HepG2 (cell line): Measurements from ENCODE around the gene CDH23. TPM values are rescaled to one million over a fixed set of nuclear protein-coding genes. Genes with fewer than 3 reads are reported as not detected.

ENCODE experiments used
- EEA1 ChIP-seq: sonication (generic); formaldehyde crosslinking; IDR thresholded peaks from 2 replicates; pipeline ENCODE4 v1.5.1; 2020; ENCODE audit warnings: mild to moderate bottlenecking, missing genetic modification reagents, borderline replicate concordance
- ERF ChIP-seq: IDR thresholded peaks from 2 replicates; pipeline ENCODE4 v1.6.1; 2018; ENCODE audit warnings: missing biosample characterization, missing genetic modification reagents
- HMG20B ChIP-seq: conservative IDR thresholded peaks from 2 replicates; pipeline ENCODE4 v1.6.1; 2016; ENCODE audit warnings: missing genetic modification reagents, missing compliant biosample characterization
- HOXA3 ChIP-seq: sonication (generic); formaldehyde crosslinking; IDR thresholded peaks from 2 replicates; pipeline ENCODE4 v1.5.0; 2020; ENCODE audit warnings: missing genetic modification reagents
- ISX ChIP-seq: sonication (generic); formaldehyde crosslinking; conservative IDR thresholded peaks from 2 replicates; pipeline ENCODE4 v1.5.0; 2020; ENCODE audit warnings: missing genetic modification reagents
- NPAS2 ChIP-seq: sonication (generic); formaldehyde crosslinking; IDR thresholded peaks from 2 replicates; pipeline ENCODE4 v1.8.0; 2022; ENCODE audit warnings: mild to moderate bottlenecking, missing genetic modification reagents, borderline replicate concordance
- PAF1 ChIP-seq: IDR thresholded peaks from 2 replicates; pipeline ENCODE4 v1.6.1; 2016; ENCODE audit warnings: missing genetic modification reagents, missing compliant biosample characterization
- SALL2 ChIP-seq: sonication (generic); formaldehyde crosslinking; IDR thresholded peaks from 2 replicates; pipeline ENCODE4 v1.8.1; 2023; ENCODE audit warnings: mild to moderate bottlenecking, missing genetic modification reagents, inconsistent platforms
- SIN3A ChIP-seq: IDR thresholded peaks from 2 replicates; pipeline ENCODE4 v1.6.1; 2011; ENCODE audit warnings: low read depth, mild to moderate bottlenecking, control low read depth, low read length, borderline replicate concordance
- SSRP1 ChIP-seq: IDR thresholded peaks from 2 replicates; pipeline ENCODE4 v1.6.1; 2016; ENCODE audit warnings: control low read depth
- STAT5B ChIP-seq: sonication (generic); formaldehyde crosslinking; IDR thresholded peaks from 2 replicates; pipeline ENCODE4 v1.4.0; 2020; ENCODE audit warnings: missing genetic modification reagents
- SYNCRIP ChIP-seq: fragments of 200-400 bp; formaldehyde crosslinking; IDR thresholded peaks from 2 replicates; pipeline ENCODE4 v1.6.1; 2018; ENCODE audit warnings: mild to moderate bottlenecking, low read depth, low read length; ENCODE audit not compliant: insufficient read depth
- ZBTB20 ChIP-seq: sonication (generic); formaldehyde crosslinking; IDR thresholded peaks from 2 replicates; pipeline ENCODE4 v1.8.1; 2023; ENCODE audit warnings: missing genetic modification reagents, low read depth, mild to moderate bottlenecking, borderline replicate concordance
- ZFP37 ChIP-seq: sonication (generic); formaldehyde crosslinking; IDR thresholded peaks from 2 replicates; pipeline ENCODE4 v1.4.0; 2020; ENCODE audit warnings: missing genetic modification reagents, borderline replicate concordance
- ZFYVE20 ChIP-seq: sonication (generic); formaldehyde crosslinking; IDR thresholded peaks from 2 replicates; pipeline ENCODE4 v1.8.0; 2023; ENCODE audit warnings: low read depth, mild to moderate bottlenecking, moderate library complexity, missing genetic modification reagents, borderline replicate concordance
- ZNF121 ChIP-seq: sonication (generic); formaldehyde crosslinking; IDR thresholded peaks from 2 replicates; pipeline ENCODE4 v1.5.0; 2020; ENCODE audit warnings: mild to moderate bottlenecking, missing genetic modification reagents
- ZNF160 ChIP-seq: sonication (generic); formaldehyde crosslinking; IDR thresholded peaks from 2 replicates; pipeline ENCODE4 v1.8.0; 2022; ENCODE audit warnings: mild to moderate bottlenecking, inconsistent platforms, missing genetic modification reagents
- ZNF430 ChIP-seq: sonication (generic); formaldehyde crosslinking; IDR thresholded peaks from 2 replicates; pipeline ENCODE4 v1.9.0; 2021; ENCODE audit warnings: mild to moderate bottlenecking, missing genetic modification reagents
- ZNF878 ChIP-seq: sonication (generic); formaldehyde crosslinking; IDR thresholded peaks from 2 replicates; pipeline ENCODE4 v1.8.1; 2023; ENCODE audit warnings: mild to moderate bottlenecking, missing genetic modification reagents, moderate library complexity
- polyA plus RNA-seq, 8 experiments: library from polyadenylated mRNA; depleted of rRNA in 3 of 8; stranded (reverse) in 7 of 8; unstranded in 1 of 8; fragments of >200 nt; fragmentation: Illumina TruSeq in 4 of 8; extraction: Trizol in 4 of 8; gene quantifications; 2 replicates each; pipeline versions ENCODE4 v1.2.1 to v1.2.3, GENCODE V29; 2011 to 2016; ENCODE audit warnings: low read depth in 4 of 8, missing spikeins in 1 of 8, mixed read lengths in 1 of 8; ENCODE audit not compliant: insufficient read depth in 1 of 8
- total RNA-seq, 5 experiments: library from RNA; depleted of rRNA; stranded (reverse); fragments of >200 nt; fragmentation: Illumina TruSeq; extraction: Trizol; gene quantifications; 2 replicates each; pipeline ENCODE4 v1.2.3, GENCODE V29; 2016; ENCODE audit warnings: low read depth in 1 of 5
- TF ChIP-seq, protein P1 (sequence below): sonication (generic); formaldehyde crosslinking; IDR thresholded peaks from 2 replicates; pipeline ENCODE4 v1.4.0; 2020; ENCODE audit warnings: missing genetic modification reagents
- TF ChIP-seq, protein P2 (sequence below): sonication (generic); formaldehyde crosslinking; IDR thresholded peaks from 2 replicates; pipeline ENCODE4 v1.4.0; 2020; ENCODE audit warnings: mild to moderate bottlenecking, low read depth, missing genetic modification reagents
- TF ChIP-seq, protein P3 (sequence below): IDR thresholded peaks from 2 replicates; pipeline ENCODE4 v1.6.1; 2012; ENCODE audit warnings: low read depth, low read length, improper control_type of control experiment
- TF ChIP-seq, protein P4 (sequence below): sonication (generic); formaldehyde crosslinking; IDR thresholded peaks from 2 replicates; pipeline ENCODE4 v1.8.1; 2022; ENCODE audit warnings: low read depth, mild to moderate bottlenecking, missing genetic modification reagents

CDH23 gene
- total and polyA plus RNA-seq, 2 of the 13 experiments (the other 11 are each of a cell fraction or from before 2014, with no cell fraction given): 0.13 TPM; not detected in 1

DNA sequence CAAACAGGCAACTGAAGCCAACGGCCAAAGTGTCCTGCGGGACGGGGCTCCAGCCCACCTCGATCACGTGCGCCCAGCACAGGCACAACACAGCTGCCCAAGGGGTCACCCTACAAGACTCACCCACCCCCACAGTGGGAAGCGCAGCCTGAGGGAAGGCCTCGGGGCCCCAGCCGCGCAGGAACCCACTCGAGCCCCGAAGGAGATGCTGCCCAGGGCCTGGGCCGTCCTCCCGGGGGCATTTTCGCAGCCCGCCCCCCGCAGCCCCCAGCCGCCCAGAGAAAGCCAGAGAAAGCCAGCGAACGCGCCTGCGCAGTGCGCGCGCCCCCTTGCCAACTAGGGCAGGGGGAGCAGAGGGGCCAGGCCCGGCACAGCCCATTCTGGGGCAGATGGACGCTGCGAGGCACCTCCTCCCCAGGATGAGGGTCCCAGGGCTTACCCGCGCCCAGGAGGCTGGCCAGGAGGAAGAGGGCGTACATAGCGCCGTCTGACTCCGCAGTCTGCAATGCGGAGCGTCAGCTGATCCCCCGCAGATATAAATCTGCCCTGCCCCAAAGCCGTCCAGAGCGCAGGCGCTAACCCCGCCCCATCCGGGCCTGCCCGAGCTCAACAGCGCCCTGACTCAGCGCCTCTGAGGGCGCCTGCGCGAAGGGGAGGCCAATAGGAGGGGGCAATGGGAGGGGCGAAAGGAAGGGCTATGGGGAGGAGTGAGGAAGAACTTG, 454.2 kb downstream of the CDH23 start, which contains the start of gene PSAP (continued):
- TF ChIP-seq, protein P1, sequence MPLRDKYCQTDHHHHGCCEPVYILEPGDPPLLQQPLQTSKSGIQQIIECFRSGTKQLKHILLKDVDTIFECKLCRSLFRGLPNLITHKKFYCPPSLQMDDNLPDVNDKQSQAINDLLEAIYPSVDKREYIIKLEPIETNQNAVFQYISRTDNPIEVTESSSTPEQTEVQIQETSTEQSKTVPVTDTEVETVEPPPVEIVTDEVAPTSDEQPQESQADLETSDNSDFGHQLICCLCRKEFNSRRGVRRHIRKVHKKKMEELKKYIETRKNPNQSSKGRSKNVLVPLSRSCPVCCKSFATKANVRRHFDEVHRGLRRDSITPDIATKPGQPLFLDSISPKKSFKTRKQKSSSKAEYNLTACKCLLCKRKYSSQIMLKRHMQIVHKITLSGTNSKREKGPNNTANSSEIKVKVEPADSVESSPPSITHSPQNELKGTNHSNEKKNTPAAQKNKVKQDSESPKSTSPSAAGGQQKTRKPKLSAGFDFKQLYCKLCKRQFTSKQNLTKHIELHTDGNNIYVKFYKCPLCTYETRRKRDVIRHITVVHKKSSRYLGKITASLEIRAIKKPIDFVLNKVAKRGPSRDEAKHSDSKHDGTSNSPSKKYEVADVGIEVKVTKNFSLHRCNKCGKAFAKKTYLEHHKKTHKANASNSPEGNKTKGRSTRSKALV (CRISPR knock-in tag): no peak
- TF ChIP-seq, protein P2, sequence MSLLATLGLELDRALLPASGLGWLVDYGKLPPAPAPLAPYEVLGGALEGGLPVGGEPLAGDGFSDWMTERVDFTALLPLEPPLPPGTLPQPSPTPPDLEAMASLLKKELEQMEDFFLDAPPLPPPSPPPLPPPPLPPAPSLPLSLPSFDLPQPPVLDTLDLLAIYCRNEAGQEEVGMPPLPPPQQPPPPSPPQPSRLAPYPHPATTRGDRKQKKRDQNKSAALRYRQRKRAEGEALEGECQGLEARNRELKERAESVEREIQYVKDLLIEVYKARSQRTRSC (CRISPR knock-in tag): peak; percentile 80
- TF ChIP-seq ZBTB20 (CRISPR knock-in tag) (peak; percentile 84; the same call in 1 of the 2 replicates), ZFP37 (CRISPR knock-in tag) (no peak; the same call in 1 of the 2 replicates), STAT5B (CRISPR knock-in tag) (no peak), HMG20B (CRISPR knock-in tag) (no peak), SALL2 (CRISPR knock-in tag) (peak; percentile 85), SSRP1 (no peak), SYNCRIP (no peak), ZNF121 (CRISPR knock-in tag) (0 out of 2 replicates have a peak, but pooled peaks have one; percentile 30), ZFYVE20 (CRISPR knock-in tag) (no peak), SIN3A (peak; percentile 61; the same call in 1 of the 2 replicates), PAF1 (CRISPR knock-in tag) (no peak), ZNF878 (CRISPR knock-in tag) (0 out of 2 replicates have a peak, but pooled peaks have one; percentile 39), ZNF160 (CRISPR knock-in tag) (peak; percentile 52; the same call in 1 of the 2 replicates), ISX (CRISPR knock-in tag) (no peak), HOXA3 (CRISPR knock-in tag) (peak; percentile 15; the same call in 1 of the 2 replicates), ZNF430 (0 out of 2 replicates have a peak, but pooled peaks have one; percentile 56), NPAS2 (CRISPR knock-in tag) (no peak), EEA1 (CRISPR knock-in tag) (no peak), ERF (CRISPR knock-in tag) (peak; percentile 59; the same call in 1 of the 2 replicates)
- TF ChIP-seq, protein P3, sequence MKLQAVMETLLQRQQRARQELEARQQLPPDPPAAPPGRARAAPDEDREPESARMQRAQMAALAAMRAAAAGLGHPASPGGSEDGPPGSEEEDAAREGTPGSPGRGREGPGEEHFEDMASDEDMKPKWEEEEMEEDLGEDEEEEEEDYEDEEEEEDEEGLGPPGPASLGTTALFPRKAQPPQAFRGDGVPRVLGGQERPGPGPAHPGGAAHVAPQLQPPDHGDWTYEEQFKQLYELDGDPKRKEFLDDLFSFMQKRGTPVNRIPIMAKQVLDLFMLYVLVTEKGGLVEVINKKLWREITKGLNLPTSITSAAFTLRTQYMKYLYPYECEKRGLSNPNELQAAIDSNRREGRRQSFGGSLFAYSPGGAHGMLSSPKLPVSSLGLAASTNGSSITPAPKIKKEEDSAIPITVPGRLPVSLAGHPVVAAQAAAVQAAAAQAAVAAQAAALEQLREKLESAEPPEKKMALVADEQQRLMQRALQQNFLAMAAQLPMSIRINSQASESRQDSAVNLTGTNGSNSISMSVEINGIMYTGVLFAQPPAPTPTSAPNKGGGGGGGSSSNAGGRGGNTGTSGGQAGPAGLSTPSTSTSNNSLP: peak; percentile 31; the same call in 1 of the 2 replicates
- TF ChIP-seq, protein P4, sequence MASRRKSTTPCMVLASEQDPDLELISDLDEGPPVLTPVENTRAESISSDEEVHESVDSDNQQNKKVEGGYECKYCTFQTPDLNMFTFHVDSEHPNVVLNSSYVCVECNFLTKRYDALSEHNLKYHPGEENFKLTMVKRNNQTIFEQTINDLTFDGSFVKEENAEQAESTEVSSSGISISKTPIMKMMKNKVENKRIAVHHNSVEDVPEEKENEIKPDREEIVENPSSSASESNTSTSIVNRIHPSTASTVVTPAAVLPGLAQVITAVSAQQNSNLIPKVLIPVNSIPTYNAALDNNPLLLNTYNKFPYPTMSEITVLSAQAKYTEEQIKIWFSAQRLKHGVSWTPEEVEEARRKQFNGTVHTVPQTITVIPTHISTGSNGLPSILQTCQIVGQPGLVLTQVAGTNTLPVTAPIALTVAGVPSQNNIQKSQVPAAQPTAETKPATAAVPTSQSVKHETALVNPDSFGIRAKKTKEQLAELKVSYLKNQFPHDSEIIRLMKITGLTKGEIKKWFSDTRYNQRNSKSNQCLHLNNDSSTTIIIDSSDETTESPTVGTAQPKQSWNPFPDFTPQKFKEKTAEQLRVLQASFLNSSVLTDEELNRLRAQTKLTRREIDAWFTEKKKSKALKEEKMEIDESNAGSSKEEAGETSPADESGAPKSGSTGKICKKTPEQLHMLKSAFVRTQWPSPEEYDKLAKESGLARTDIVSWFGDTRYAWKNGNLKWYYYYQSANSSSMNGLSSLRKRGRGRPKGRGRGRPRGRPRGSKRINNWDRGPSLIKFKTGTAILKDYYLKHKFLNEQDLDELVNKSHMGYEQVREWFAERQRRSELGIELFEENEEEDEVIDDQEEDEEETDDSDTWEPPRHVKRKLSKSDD: no peak
